NT2/D1 (cell line): ENCODE data around the gene PPIE.

Source experiments
- DNase-seq: peaks from one replicate; pipeline ENCODE4 v3.0.0-alpha.2; 2011; ENCODE audit warnings: low read depth, low spot score
- H3K27me3 ChIP-seq: 2 replicates; pipeline ENCODE4 v1.6.0; 2011; ENCODE audit warnings: mild to moderate bottlenecking; ENCODE audit not compliant: insufficient read length, insufficient read depth
- H3K36me3 ChIP-seq: 2 replicates; pipeline ENCODE4 v1.6.1; 2011; ENCODE audit warnings: mild to moderate bottlenecking, low read length, mixed read lengths; ENCODE audit not compliant: insufficient read depth, insufficient read length
- H3K4me1 ChIP-seq: 2 replicates; pipeline ENCODE4 v1.5.1; 2011; ENCODE audit not compliant: insufficient read depth, insufficient read length
- H3K4me3 ChIP-seq: 2 replicates; pipeline ENCODE4 v1.5.1; 2011; ENCODE audit warnings: low read depth; ENCODE audit not compliant: insufficient read length
- H3K9ac ChIP-seq: 2 replicates; pipeline ENCODE4 v1.6.0; 2011; ENCODE audit warnings: low read depth; ENCODE audit not compliant: insufficient read length
- H3K9me3 ChIP-seq: 2 replicates; pipeline ENCODE4 v1.5.1; 2011; ENCODE audit warnings: mild to moderate bottlenecking, low read length; ENCODE audit not compliant: insufficient read depth
- SUZ12 ChIP-seq: IDR thresholded peaks from 2 replicates; pipeline ENCODE4 v1.6.1; 2011; ENCODE audit not compliant: insufficient read length, insufficient read depth; ENCODE audit errors: extremely low read depth
- YY1 ChIP-seq: IDR thresholded peaks from 2 replicates; pipeline ENCODE4 v1.6.1; 2011; ENCODE audit not compliant: insufficient read length, insufficient read depth
- ZNF274 ChIP-seq: IDR thresholded peaks from 2 replicates; pipeline ENCODE4 v1.6.1; 2011; ENCODE audit warnings: mild to moderate bottlenecking, low read depth, low read length

Gene PPIE

GRCh38 chr1:39692152-39693074, 46.3 kb upstream of the PPIE start:
- Histone ChIP-seq H3K4me1 (peaks cover 11% of the 10 kb centered on the region), H3K36me3 (no peaks in the 10 kb centered on the region), H3K4me3 (no peak overlapping the region), H3K9ac (no peak overlapping the region), H3K27me3 (peaks cover 100% of the 10 kb centered on the region), H3K9me3 (no peaks in the 10 kb centered on the region)
- no peak for DNase-seq
- TF ChIP-seq ZNF274 (no peak), SUZ12 (no peak), YY1 (no peak)

GRCh38 chr1:39694026-39694425, 44.7 kb upstream of the PPIE start:
- Histone ChIP-seq H3K9me3 (no peaks in the 10 kb centered on the region), H3K4me1 (peaks cover 11% of the 10 kb centered on the region), H3K4me3 (no peak overlapping the region), H3K27me3 (peaks cover 100% of the 10 kb centered on the region), H3K36me3 (no peaks in the 10 kb centered on the region), H3K9ac (no peak overlapping the region)
- no peak for DNase-seq
- TF ChIP-seq SUZ12 (no peak), ZNF274 (no peak), YY1 (no peak)

GRCh38 chr1:39695016-39695415, 43.7 kb upstream of the PPIE start:
- Histone ChIP-seq H3K9me3 (no peaks in the 10 kb centered on the region), H3K4me3 (no peak overlapping the region), H3K36me3 (no peaks in the 10 kb centered on the region), H3K9ac (no peak overlapping the region), H3K27me3 (peaks cover 100% of the 10 kb centered on the region), H3K4me1 (peaks cover 11% of the 10 kb centered on the region)
- DNase-seq: no peak
- TF ChIP-seq SUZ12 (peak; percentile 40), YY1 (no peak)

- DNase-seq: no peak
- TF ChIP-seq YY1 (no peak), SUZ12 (peak; percentile 6), ZNF274 (no peak)
- H3K9ac ChIP-seq: no peak overlapping the region
- H3K4me1 ChIP-seq: peaks cover 8% of the 10 kb centered on the region
- H3K36me3 ChIP-seq: no peaks in the 10 kb centered on the region
- H3K9me3 ChIP-seq: no peaks in the 10 kb centered on the region
- peaks cover 100% of the 10 kb centered on the region for H3K27me3 ChIP-seq
- H3K4me3 ChIP-seq: no peak overlapping the region
Measured at GRCh38 chr1:39696448-39696847, 42.2 kb upstream of the PPIE start.

GRCh38 chr1:39698568-39698967, 40.1 kb upstream of the PPIE start:
- H3K9me3 ChIP-seq: no peaks in the 10 kb centered on the region
- H3K9ac ChIP-seq: no peak overlapping the region
- peaks cover 4% of the 10 kb centered on the region for H3K4me1 ChIP-seq
- H3K36me3 ChIP-seq: no peaks in the 10 kb centered on the region
- no peak for DNase-seq
- TF ChIP-seq ZNF274 (no peak), YY1 (no peak), SUZ12 (no peak)
- peaks cover 100% of the 10 kb centered on the region for H3K27me3 ChIP-seq
- no peak overlapping the region for H3K4me3 ChIP-seq

GRCh38 chr1:39699419-39699818, 39.3 kb upstream of the PPIE start:
- peaks cover 4% of the 10 kb centered on the region for H3K4me1 ChIP-seq
- no peaks in the 10 kb centered on the region for H3K9me3 ChIP-seq
- H3K4me3 ChIP-seq: no peak overlapping the region
- H3K36me3 ChIP-seq: no peaks in the 10 kb centered on the region
- no peak overlapping the region for H3K9ac ChIP-seq
- no peak for TF ChIP-seq SUZ12
- TF ChIP-seq YY1: no peak
- TF ChIP-seq ZNF274: no peak
- H3K27me3 ChIP-seq: peaks cover 100% of the 10 kb centered on the region
- DNase-seq: no peak

- Histone ChIP-seq H3K9me3 (no peaks in the 10 kb centered on the region), H3K36me3 (no peaks in the 10 kb centered on the region), H3K27me3 (peaks cover 100% of the 10 kb centered on the region), H3K4me3 (no peak overlapping the region), H3K9ac (no peak overlapping the region), H3K4me1 (peaks cover 4% of the 10 kb centered on the region)
- TF ChIP-seq ZNF274 (no peak), YY1 (no peak), SUZ12 (no peak)
- DNase-seq: no peak
Measured at GRCh38 chr1:39700348-39700747, 38.3 kb upstream of the PPIE start.
